GM18511 (cell line): ENCODE data around the gene HAUS8.
"Not testable (repeated sequence)": the region's sequence is repeated elsewhere in the genome, so short reads cannot be mapped to it uniquely, and the experiment has no call there.

Source experiments
- ATAC-seq: cut with Tn5 transposase; IDR thresholded peaks from one replicate; pipeline ENCODE4 v1.9.1; 2021; ENCODE audit warnings: mild to moderate bottlenecking, moderate library complexity; ENCODE audit not compliant: unreplicated experiment

Gene HAUS8

DNA sequence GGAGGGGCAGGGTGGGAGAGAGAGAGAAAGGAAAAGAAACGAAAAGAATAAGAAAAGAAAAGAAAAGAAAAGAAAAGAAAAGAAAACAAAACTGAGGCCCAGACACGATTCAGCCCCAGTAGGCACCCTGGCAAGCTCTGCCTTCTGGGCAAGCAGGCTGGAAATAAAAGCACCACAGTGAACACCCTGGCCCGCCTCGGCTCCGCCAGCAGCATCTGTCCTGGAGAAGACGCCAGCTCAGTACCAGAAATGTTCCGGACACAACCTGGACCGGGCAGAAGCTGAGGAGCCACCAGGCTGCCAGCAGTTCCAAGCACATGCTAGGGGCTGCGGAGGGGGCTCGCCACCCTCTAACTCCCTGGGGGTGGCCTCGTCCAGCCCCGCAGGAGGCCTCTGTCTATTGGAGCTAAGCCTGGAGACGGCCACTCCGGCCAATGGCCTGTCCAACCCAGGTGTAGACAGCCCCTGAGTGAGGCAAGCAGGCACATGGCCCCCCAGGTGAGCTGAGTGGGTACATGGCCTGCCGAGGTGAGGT, 37.2 kb downstream of the HAUS8 start:
- no peak for ATAC-seq

DNA sequence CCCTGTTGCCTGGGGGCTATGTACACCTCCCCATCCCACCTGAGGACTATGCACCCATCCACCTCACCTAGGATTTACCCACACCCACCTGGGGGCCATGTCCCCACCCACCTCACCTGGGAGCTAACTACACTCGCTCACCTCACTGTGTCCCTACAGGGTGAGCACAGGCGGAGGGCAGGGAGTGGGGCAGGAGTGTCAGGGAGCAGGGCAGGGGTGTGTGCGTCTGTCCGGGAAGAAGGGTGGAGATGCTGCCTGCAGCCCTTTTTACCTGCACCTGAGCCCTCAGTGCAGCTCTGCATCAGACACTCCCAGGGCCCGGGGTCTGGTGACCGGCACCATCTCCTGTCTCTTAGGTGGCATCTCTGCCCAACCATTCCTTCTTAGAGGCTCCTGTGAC, 38.1 kb downstream of the HAUS8 start:
- ATAC-seq, result no peak

DNA sequence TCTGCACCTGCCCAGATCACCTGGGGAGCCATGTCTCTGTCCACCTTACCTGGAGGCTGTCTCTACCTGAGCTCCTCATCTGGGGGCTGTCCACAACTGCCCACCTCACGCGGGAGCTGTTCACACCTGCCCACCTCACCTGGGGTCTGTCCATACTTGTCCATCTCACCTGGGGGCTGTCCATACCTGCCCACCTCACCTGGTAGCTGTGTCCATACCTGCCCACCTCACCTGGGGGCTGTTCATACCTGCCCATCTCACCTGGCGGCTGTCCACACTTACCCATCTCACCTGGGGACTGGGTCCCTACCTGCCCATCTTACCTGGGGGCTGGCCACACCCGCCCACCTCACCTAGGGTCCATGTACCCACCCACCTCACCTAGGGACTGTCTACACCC, 38.6 kb downstream of the HAUS8 start:
- no peak for ATAC-seq

DNA sequence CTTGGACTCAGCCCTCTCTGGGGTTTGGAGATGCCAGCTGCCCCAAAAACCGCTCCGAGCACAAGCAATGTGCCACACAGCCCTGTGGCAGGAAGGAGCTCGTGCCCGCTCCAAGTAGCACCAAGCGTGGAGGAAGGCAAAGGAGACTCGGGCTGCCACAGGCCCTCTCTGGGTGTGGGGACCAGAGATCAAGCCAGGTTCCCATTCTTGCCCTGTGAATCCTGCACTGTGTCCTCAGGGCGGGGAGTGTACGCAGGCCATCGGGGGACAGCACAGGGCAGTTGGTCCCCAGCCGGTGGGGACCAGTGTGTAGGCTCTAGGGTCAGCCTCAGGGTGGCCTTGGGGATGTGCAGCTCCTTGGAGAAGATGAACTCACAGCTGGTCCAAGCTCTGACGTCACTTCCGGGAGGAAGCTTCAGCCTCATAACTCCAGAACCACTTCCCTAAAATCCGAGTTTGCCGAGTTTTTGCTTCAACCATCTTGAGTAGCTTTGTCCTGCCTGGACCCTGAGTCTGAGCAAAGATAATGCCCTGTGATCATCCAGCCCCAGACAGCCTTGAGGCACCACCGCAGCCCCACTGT, 39.3 kb downstream of the HAUS8 start:
- no peak for ATAC-seq

DNA sequence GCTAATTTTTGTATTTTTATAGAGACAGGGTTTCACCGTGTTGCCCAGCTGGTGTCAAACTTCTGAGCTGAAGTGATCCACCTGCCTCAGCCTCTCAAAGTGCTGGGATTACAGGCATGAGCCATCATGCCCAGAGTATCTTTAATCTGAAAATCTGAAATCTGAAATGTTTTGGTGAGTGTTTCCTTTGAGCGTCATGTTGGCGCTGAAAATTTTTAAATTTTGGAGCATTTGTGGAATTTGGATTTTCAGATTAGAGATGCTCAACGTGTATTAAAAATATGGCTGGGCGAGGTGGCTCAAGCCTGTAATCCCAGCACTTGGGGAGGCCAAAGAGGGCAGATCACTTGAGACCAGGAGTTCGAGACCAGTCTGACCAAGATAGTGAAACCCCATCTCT, 43.5 kb downstream of the HAUS8 start:
- no peak for ATAC-seq

DNA sequence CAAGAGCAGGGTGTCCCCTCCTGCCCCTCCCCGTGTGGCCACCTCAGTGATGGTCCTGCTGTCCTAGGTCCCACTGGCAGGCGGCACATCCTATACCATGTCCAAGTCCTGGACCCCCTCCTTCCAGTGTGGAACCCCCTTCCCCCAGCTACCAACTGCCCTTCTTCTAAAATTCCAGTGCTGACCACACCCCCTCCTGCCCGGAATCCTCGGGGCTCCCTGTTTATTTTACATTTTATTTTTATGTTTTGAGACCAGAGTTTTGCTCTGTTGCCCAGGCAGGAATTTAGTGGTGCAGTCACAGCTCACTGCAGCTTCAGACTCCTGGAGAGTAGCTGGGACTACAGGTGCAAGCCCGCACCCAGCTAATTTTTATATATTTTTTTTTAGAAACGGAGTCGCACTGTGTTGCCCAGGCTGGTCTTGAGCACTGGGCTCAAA, 47.7 kb downstream of the HAUS8 start:
- ATAC-seq, result no peak

DNA sequence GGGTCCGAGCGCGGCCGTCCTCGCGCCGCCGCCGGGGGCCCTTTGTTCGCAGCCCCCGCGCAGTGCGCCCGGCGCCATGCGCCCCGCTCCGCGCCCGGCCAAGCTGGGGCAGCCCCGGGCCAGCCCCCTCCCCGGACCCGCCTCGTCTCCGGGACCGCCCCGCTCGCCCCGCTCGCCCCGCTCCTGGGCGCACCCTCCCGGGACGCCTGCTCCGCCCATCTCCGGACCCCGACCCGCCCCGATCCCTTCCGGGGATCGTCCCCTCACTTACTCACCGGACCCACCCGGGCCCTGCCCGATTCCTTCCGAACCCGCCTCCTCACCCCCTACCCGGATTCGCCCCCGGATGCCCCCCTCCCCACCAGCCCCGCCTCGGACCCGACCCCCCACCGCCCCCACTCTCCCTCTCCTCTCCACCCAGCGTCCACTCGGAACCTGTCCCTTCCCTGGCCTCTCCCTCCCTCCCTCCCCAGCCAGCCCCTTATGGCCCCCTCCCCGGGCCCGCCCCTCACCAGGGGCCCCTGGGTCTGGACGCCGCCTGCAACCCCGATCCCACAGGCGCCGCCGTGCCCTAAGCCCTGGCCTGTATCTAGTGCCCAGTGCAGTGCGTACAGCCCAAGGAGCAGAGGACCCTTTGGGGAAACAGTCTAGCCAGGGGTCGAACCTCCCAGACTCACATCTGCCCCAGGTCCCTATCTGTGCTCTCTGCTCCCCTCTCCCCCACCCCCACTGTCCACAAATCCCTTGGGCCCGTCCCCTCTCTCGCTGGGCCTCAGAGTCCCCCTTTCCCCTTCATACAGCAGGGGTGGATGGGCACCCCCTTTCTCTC, 48.3 kb downstream of the HAUS8 start, which contains the start of gene CPAMD8:
Gene CPAMD8 (minus strand): TSS at position 105 of the 829 bp plus-strand sequence. CDS start 168 bp downstream, outside the sequence.
- no peak for ATAC-seq

DNA sequence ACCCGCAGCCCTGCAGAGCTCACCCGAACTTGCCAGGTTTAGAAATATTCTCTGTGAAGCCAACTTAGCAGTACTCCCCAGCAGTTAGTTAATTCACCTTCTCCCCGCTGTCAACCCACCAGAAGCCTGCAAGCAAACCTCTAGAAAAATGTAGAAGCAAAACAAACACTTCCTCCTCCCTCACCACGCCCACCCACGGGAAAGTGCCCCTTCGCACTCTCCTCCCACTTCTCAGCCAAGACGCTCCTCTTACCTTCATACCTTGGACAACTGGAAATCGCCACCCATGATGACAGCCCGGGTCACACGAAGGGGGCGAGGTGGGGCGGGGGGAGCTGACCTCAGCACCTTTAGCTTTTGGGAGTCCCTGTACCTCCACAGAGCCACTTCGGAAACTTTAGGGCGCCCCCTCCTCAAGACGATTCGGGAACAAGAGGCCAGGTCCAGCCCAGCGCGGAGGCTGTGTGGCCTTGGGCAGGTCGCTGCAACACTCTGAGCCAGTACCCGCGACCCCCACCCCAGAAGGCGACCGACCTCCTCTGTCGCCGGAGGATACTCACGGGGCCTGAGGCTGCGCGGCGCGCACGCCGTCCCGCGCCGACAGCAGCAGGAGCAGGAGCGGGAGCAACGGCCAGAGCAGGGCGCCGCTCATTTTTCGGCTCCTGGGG, 49.1 kb downstream of the HAUS8 start:
- ATAC-seq, result no peak

DNA sequence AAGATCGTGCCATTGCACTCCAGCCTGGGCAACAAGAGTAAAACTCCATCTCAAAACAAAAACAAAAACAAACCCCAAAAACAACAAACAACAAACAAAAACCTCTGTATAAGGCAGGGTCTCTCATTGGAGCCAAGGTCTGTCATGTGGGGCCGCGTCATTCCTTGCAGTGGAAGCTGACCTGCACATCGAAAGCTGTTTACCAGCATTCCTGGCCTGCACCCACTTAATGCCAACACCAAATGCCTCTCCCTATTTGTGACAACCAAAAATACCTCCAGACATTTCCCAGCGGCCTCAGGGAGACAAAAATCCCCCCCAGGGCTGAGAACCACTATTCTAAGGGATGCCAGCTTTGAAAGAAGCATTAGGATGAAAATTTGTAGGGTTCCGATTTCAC, 49.9 kb downstream of the HAUS8 start:
- no peak for ATAC-seq

DNA sequence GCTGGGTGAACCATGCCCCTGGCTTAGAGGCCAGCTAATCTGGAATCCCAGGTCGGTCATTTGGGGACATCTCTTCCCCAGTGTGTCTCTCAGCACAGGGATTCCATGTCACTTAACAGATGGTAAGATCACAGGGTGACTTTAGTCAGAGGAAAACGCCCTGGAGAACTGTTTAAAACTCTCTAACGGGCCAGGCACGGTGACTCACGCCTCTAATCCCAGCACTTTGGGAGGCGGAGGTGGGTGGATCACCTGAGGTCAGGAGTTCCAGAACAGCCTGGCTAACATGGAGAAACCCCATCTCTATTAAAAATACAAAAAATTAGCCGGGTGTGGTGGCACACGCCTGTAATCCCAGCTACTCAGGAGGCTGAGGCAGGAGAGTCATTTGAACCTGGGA, 50.3 kb downstream of the HAUS8 start:
- not testable (repeated sequence) for ATAC-seq

DNA sequence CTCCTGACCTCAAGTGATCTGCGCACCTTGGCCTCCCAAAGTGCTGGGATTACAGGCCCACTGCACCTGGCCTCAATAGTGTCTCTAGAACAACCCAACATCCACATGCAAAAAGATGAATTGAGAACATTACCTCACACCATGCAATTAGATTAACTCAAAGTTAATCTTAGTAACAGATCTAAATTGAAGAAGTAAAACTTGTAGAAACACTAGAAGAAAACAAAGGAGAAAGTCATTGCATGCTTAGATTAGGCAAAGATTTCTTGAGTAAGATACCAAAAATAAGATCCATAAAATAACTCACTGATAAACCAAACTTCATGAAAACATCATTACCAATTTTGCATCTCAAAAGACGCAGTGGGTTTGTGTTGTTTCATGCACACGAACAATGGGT, 51.4 kb downstream of the HAUS8 start:
- ATAC-seq, result no peak

DNA sequence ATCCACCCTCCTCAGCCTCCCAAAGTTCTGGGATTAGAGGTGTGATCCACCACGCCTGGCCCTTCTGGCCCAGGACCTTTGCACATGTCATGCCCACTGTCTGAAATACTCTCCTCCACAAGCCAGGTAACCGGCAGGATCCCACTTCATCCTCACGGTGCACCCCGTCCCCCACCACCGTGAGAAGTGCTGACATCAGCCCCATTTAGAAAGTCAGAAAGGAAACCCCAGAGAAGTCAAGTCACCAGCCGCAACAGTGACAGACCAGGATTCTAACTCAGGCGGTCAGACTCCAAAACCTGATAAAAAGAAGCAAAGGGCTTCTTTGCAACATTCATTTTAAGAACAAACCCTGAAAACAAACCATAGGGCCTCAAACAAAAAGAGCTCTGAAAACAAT, 52.5 kb downstream of the HAUS8 start:
- no peak for ATAC-seq

DNA sequence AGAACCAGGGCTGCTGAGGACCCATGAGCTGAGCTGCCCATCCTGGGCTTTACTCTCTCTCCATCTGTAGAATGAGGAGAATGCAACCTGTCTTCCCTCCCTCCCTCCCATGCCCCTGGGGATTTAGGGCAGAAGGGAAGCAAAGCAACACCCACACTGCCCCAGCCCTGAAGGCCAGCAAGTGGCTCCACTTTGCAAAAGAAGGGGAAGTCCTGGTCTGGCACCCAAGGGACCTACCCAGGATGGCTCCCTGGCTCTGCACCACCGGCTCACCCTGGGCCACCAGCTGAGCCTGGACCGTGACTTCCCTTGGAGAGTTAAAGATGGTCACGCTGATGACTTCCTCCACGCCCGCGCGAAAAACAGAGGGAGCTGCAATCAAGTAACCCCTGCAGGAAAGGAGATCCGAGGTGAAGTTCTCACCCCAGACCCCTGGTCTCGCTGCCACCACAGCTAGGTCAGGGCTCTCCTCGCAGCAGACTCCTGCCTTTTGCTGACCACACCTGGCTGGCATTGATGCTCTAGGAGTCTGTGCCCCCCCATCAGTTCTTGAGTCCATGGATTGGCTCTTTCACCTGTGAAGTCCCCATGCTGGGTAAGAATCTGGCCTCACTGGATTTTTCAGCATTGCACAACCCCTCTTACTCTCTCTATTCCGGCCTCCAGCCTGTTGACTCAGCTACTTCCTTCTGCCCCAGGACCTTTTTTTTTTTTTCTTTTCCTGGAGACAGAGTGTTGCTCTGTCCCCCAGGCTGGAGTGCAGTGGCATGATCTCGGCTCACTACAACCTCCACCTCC, 53.3 kb downstream of the HAUS8 start:
- no peak for ATAC-seq

DNA sequence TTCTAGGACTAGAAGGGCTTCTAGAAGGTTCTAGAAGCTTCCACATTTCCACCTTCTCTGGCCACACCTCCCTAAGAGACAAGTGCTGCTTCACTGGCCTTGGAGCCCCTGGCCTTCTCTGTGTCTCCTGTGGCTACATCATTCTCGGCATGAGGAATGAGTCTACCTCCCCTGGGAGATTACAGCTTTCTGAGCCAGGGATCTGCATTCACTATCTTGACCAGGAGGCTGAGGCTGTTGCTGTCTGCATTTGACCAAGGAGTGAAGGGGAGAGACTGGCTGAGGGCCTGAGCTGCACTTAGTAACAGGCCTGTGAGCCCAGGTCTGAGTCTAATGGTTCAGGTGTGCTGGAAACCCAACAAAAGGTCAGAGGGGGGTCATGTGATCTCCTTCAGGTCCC, 53.9 kb downstream of the HAUS8 start:
- no peak for ATAC-seq

DNA sequence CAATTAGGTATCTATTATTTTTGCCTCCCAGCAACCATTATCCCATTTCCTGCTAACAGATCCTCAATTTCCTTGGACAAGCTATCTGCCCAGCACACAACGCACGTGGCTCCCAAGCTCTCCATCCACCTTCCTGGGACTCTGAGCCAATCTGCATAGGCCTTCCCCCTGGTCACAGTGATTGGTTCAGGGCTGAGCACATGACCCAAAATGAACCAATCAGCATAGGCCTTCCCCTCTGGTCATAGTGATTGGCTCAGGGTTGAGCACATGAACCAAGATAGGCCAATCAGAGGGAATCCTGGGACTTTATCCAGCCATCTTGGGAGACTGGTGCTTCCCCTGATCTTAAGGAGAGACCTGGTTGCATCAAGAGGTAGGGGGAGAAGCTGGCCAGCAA, 54.4 kb downstream of the HAUS8 start:
- ATAC-seq, result no peak

DNA sequence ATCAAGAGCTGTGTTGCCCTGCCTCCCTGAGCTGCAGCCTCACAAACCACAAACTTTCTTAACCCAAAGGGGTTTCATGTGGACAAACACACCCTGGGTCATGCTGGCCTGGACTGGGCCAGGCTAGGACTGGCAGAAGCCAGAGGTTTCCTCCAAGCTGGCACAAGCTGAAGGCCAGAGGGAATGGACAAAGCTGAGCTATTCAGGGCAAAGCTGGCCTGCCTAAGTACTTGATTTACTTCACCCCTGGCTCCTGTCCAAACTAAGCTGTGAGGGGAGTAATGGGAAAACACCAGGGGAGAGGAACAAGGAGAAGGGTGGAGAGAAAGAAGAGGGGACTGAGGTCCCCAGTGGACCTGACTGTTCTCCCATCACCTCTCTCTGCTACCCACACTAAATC, 54.9 kb downstream of the HAUS8 start:
- ATAC-seq, result no peak

DNA sequence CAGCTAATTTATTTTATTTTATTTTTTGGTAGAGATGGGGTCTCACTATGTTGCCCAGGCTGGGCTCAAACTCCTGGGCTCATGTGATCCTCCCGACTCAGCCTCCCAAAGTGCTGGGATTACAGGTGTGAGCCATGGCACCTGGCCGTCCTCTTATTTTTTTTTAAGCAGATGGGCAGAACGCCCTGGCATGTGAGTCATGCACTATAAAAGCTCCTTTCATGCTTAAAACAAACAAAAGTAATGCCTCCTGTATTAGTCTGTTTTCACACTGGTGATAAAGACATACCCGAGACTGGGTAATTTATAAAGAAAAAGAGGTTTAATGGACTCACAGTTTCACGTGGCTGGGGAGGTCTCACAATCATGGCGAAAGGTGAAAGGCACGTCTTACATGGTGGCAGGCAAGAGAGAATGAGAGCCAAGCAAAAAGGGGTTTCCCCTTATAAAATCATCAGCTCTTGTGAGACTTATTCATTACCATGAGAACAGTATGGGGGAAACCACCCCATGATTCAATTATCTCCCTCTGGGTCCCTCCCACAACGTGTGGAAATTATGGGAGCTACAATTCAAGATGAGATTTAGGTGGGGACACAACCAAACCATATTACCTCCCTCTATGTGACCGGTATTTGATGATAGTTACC, 60.9 kb downstream of the HAUS8 start:
- not testable (repeated sequence) for ATAC-seq

DNA sequence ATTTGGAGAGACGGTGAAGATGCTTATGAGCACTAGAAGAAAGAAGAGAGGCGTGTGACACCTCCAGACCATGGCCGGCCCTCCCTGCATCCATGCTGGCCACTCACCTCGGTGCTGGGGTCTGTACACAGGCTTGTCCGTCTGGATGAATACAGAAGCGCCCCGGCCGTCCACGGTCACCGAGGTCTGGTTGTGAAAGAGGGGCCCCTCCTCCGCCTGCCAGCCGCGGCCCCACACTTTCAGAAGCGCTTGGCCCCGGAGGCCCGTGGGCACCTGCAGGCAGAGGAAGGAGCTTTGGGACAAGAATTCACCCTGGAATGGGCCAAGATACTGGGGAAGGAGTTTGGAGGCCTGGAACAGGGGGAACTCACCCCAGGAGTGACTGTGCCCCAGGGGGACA, 63.8 kb downstream of the HAUS8 start:
- ATAC-seq, result no peak

DNA sequence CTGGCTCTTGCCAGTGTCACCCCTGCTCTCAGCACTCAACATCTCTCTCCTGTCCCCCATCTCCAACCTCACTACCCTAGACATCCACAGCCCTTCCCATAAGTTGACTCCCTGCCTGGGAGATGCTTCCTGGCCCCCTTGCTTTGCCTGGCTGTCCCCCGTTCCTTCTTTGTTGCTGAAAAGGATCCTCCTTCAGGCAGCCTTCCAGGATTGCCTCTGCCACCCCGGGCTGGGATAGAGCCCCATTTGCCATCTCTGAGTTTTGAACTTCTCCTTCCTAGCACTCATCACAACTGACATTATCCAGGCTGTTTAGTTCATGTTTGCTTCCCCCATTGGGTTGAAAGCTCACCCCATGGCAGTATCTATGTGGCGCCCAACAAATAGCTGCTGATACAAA, 68.7 kb downstream of the HAUS8 start:
- no peak for ATAC-seq

DNA sequence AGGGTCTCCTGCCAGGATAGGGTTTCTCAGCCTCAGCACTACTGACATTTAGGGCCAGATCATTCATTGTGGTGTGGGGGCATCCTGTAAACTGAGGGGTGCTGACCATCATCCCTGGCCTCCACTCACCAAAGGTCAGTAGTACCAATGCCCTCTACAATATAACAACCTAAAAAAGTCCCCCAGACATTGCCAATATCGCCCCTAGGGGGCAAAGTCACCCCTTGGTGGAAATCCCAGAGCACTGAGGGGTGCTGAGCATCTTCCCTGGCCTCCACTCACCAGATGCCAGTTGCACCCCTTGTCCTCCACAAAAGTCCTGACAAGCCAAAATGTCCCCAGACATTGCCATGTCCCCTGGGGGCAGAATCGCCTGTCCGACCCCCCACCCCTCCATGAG, 70.3 kb downstream of the HAUS8 start:
- ATAC-seq, result no peak
